ENCODE results near the gene PCP2.

PCP2 gene

GRCh38 chr19:7670790-7671189, 37.3 kb upstream of the PCP2 start:
- TF ChIP-seq GATA3 (IDR thresholded peaks at IDR 0.05; ENCODE audit: low read depth, low read length) (no peak), GATA2 (IDR thresholded peaks at IDR 0.05; ENCODE audit: low read depth, low read length) (no peak)

DNA sequence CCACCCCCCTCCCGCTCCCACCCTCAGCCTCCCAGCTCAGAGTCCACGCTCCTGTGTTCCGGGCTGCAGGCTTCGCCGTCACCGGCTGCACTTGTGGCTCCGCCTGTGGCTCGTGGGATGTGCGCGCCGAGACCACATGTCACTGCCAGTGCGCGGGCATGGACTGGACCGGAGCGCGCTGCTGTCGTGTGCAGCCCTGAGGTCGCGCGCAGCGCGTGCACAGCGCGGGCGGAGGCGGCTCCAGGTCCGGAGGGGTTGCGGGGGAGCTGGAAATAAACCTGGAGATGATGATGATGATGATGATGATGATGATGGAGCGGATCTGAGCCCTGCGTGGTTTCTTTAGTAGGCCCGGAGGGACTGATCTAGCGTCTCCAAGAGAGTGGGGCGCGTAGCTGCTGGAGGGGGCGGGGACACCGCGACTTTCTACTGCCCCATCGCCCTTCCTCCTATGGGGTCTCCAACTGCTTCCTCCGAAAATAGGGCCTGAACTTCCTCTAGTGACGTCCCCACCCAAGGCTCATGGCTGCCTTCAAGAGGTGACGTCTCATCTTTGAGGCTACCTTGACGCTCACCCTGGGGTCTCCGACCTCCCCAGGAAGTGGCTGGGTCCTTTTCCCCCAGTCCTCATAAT, 36.7 kb upstream of the PCP2 start:
- TF ChIP-seq GATA3 (IDR thresholded peaks at IDR 0.05; ENCODE audit: low read depth, low read length) (no peak), GATA2 (IDR thresholded peaks at IDR 0.05; ENCODE audit: low read depth, low read length) (no peak)

- TF ChIP-seq GATA2 (IDR thresholded peaks at IDR 0.05; ENCODE audit: low read depth, low read length), result no peak
- no peak for TF ChIP-seq GATA3 (IDR thresholded peaks at IDR 0.05; ENCODE audit: low read depth, low read length)
Measured at GRCh38 chr19:7669641-7670040, 36.1 kb upstream of the PCP2 start.

- TF ChIP-seq GATA2 (IDR thresholded peaks at IDR 0.05; ENCODE audit: low read depth, low read length) (no peak), GATA3 (IDR thresholded peaks at IDR 0.05; ENCODE audit: low read depth, low read length) (no peak)
Measured at GRCh38 chr19:7668842-7669241, 35.3 kb upstream of the PCP2 start, which contains the start of gene RETN. RETN (plus strand) TSS chr19:7669049; CDS start chr19:7669327, 278 bp downstream.

DNA sequence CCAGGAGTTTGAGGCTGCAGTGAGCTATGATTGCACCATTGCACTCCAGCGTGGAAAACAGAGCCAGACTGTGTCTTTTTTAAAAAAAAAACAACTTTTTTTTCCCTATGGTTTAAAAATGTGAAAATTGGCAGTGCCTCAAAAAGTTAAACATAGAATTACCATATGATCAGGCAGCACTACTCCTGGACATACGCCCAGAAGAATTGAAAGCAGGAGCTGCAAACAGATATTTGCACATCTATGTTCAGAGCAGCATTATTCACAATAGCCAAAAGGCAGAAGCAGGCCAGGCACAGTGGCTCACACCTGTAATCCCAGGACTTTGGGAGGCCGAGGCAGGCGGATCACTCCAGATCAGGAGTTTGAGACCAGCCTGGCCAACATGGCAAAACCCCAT, 31.6 kb upstream of the PCP2 start:
- TF ChIP-seq GATA3 (IDR thresholded peaks at IDR 0.05; ENCODE audit: low read depth, low read length) (no peak), GATA2 (IDR thresholded peaks at IDR 0.05; ENCODE audit: low read depth, low read length) (no peak)

GRCh38 chr19:7663706-7664105, 30.2 kb upstream of the PCP2 start:
- TF ChIP-seq GATA3 (IDR thresholded peaks at IDR 0.05; ENCODE audit: low read depth, low read length) (no peak), GATA2 (IDR thresholded peaks at IDR 0.05; ENCODE audit: low read depth, low read length) (no peak)

- TF ChIP-seq GATA3 (IDR thresholded peaks at IDR 0.05; ENCODE audit: low read depth, low read length), result no peak
- no peak for TF ChIP-seq GATA2 (IDR thresholded peaks at IDR 0.05; ENCODE audit: low read depth, low read length)
Measured at GRCh38 chr19:7662657-7663056, 29.1 kb upstream of the PCP2 start.

GRCh38 chr19:7661744-7662538, 28.4 kb upstream of the PCP2 start:
- TF ChIP-seq GATA3 (IDR thresholded peaks at IDR 0.05; ENCODE audit: low read depth, low read length) (no peak), GATA2 (IDR thresholded peaks at IDR 0.05; ENCODE audit: low read depth, low read length) (no peak)

- no peak for TF ChIP-seq GATA3 (IDR thresholded peaks at IDR 0.05; ENCODE audit: low read depth, low read length)
- TF ChIP-seq GATA2 (IDR thresholded peaks at IDR 0.05; ENCODE audit: low read depth, low read length), result no peak
Measured at GRCh38 chr19:7658219-7658686, 24.7 kb upstream of the PCP2 start.

- TF ChIP-seq GATA3 (IDR thresholded peaks at IDR 0.05; ENCODE audit: low read depth, low read length) (no peak), GATA2 (IDR thresholded peaks at IDR 0.05; ENCODE audit: low read depth, low read length) (no peak)
Measured at GRCh38 chr19:7657131-7657751, 23.7 kb upstream of the PCP2 start.

GRCh38 chr19:7655581-7655980, 22.1 kb upstream of the PCP2 start:
- TF ChIP-seq GATA3 (IDR thresholded peaks at IDR 0.05; ENCODE audit: low read depth, low read length), result no peak
- TF ChIP-seq GATA2 (IDR thresholded peaks at IDR 0.05; ENCODE audit: low read depth, low read length), result no peak

- no peak for TF ChIP-seq GATA3 (IDR thresholded peaks at IDR 0.05; ENCODE audit: low read depth, low read length)
Measured at GRCh38 chr19:7654401-7654800, 20.9 kb upstream of the PCP2 start.

DNA sequence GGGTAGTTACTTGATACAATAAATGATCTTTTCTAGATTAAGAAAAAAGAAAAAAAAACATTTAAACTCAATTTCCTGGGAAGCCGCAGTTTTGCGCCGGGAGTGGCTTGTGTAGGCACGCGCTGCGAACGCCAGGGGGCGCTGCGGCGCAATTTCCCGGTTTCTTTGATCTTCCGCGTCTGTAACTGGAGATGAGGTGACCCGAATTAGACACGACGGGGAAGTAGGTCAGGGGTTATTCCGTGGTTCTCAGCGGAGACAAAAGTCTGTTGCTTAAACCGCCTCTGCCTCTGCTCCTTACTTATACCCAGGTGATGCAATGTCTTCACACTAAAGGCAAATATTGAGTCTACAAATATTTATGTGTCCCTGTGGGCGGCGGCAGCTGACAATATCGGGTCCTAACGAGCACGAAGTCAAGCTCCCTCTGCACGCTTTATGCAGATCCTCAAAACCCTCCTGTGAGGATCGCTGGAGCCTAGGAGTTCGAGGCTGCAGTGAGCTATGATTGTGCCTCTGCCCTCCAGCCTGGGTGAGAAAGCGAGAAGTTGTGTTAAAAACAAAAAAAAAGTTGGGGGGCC, 18.6 kb upstream of the PCP2 start:
- no peak for TF ChIP-seq GATA3 (IDR thresholded peaks at IDR 0.05; ENCODE audit: low read depth, low read length)
- TF ChIP-seq GATA2 (IDR thresholded peaks at IDR 0.05; ENCODE audit: low read depth, low read length), result no peak

DNA sequence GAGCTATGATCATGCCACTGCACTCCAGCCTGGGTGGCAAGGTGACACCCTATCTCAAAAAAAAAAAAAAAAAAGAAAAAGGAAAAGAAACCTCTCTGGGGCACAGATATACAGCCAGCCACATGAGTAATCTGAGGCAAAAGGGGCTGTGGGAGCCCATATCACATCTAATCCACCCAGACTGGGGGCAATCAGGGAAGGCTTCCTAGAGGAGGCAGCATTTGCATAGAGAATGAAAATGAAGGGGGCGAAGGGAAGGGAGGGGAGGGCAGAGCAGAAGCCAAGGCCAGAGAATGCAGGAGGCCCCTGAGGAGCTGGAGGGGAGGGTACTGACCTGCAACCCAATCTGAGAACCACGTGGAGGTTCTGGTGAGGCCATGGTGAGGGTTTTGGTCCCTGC, 16.6 kb upstream of the PCP2 start:
- no peak for TF ChIP-seq GATA2 (IDR thresholded peaks at IDR 0.05; ENCODE audit: low read depth, low read length)
- TF ChIP-seq GATA3 (IDR thresholded peaks at IDR 0.05; ENCODE audit: low read depth, low read length), result no peak
